Mucosa of stomach (tissue), 1 donor: Measurements from ENCODE around the gene PGPEP1.

Experiments
- H3K27me3 ChIP-seq: one replicate; pipeline ENCODE4 v1.7.0; 2013; ENCODE audit warnings: mild to moderate bottlenecking, low read length; ENCODE audit not compliant: control insufficient read depth, insufficient read depth
- H3K36me3 ChIP-seq: one replicate; pipeline ENCODE4 v1.7.0; 2013; ENCODE audit warnings: low read length; ENCODE audit not compliant: control insufficient read depth, insufficient read depth
- H3K4me1 ChIP-seq: one replicate; pipeline ENCODE4 v1.7.0; 2013; ENCODE audit warnings: mild to moderate bottlenecking, low read length; ENCODE audit not compliant: control insufficient read depth, insufficient read depth
- H3K4me3 ChIP-seq: one replicate; pipeline ENCODE4 v1.7.0; 2013; ENCODE audit warnings: low read length
- H3K9ac ChIP-seq: one replicate; pipeline ENCODE4 v1.7.0; 2013; ENCODE audit warnings: mild to moderate bottlenecking, low read length, moderate library complexity
- H3K9me3 ChIP-seq: one replicate; pipeline ENCODE4 v1.7.0; 2013; ENCODE audit warnings: mild to moderate bottlenecking, low read length, moderate library complexity; ENCODE audit not compliant: control insufficient read depth
- donor health status: Pancreatic carcinoma.

Gene PGPEP1

GRCh38 chr19:18300930-18301717, 39.3 kb upstream of the PGPEP1 start:
- H3K4me3 ChIP-seq, result no peak overlapping the region
- no peaks in the 10 kb centered on the region for H3K36me3 ChIP-seq
- no peaks in the 10 kb centered on the region for H3K27me3 ChIP-seq
- no peaks in the 10 kb centered on the region for H3K9me3 ChIP-seq
- H3K4me1 ChIP-seq, result peaks cover 49% of the 10 kb centered on the region
- H3K9ac ChIP-seq, result peak overlapping the region; percentile 6

- H3K9ac ChIP-seq, result peak overlapping the region; percentile 32
- peaks cover 49% of the 10 kb centered on the region for H3K4me1 ChIP-seq
- no peaks in the 10 kb centered on the region for H3K9me3 ChIP-seq
- H3K27me3 ChIP-seq, result no peaks in the 10 kb centered on the region
- H3K4me3 ChIP-seq, result no peak overlapping the region
- no peaks in the 10 kb centered on the region for H3K36me3 ChIP-seq
Observed at GRCh38 chr19:18301718-18302111, 38.7 kb upstream of the PGPEP1 start.

DNA sequence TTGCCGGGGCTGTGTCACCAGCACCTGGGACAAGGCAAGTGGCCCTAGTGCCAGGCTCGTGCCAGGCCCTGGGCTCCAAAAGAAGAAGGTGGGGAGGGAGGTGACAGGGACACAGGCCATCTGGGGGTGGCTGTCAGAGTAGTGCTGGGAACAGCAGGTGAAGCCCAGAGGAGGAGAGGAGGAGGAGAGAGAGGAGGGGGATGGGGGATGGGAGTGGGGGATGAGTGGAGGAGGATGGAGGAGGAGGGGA, 36.3 kb upstream of the PGPEP1 start:
- Histone ChIP-seq H3K27me3 (no peaks in the 10 kb centered on the region), H3K36me3 (peaks cover 2% of the 10 kb centered on the region), H3K9me3 (no peaks in the 10 kb centered on the region), H3K4me3 (no peak overlapping the region), H3K4me1 (peaks cover 45% of the 10 kb centered on the region), H3K9ac (peak overlapping the region; percentile 95)

DNA sequence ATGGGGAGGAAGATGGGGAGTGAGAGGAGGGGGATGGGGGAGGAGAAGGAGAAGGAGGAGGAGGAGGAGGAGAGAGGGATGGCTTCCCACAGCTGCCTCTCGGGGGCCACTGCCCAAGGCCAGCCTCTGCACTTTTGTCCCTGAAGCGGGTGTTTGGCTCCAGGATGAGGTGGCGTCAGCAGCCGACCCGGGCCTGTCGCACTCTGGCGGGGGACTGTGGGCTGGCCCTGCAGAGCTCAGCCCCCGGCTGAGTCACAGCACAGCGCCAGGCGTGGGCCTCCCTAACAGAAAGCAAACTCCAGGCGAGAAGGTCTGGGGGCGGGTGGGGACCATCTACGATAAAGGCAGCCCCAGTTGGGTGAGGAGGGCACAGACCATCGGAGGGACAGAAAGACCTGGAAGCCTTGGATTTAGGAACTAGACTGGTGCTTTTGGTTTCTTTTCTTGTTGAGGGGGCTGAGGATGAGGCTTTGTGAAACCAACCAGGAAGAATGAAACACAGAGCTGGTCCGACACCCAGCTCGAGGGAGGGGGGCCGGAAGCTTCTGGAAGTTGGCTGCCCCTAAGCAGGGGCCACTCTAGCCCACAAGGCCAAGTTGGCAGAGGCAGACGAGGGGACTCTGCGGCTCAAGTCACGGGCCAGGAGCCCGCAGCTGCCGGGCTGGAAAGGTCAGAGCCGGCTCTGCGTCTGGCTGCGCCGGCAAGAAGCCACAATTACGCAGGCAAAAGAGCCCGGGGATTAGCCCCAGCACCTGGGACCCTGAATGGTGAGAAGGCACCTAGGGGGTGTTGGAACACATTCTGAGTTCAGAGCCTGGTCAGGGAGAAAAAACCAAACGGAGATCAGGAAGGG, 35.7 kb upstream of the PGPEP1 start:
- H3K4me3 ChIP-seq, result peak overlapping the region; percentile 45

DNA sequence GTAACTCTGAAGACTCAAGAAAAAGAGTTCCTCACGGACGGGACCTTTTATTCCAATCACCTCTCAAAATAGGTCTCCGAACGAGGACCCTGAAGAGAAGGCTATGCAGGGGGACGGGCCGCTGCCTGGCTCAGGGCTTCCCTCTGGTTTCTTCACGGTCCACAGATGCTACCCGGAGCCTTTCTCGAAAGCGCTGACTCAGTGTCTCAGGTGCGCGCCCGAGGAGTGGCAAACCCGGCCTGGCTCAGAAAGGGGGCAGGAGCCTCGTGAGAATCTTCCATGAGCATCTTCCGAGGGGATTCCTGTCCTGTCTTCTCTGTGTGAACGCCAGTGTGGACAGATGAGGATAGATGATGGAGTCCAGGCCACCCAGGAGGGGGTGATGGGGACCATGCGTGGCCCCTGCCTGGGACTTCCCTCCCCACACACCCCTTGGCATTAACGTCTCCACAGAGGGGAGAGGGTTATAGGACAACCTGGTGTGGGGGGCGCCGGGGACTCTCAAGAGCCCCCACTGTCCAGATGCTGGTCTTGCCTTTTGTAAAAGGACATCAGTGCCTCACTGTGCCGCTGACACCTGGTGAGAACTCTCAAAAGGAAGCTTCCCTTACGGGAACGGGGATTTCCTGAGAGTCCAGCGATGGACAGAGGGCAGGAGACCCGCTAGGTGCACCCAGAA, 34.0 kb upstream of the PGPEP1 start:
- no peaks in the 10 kb centered on the region for H3K9me3 ChIP-seq
- H3K9ac ChIP-seq, result no peak overlapping the region
- no peak overlapping the region for H3K4me3 ChIP-seq
- H3K4me1 ChIP-seq, result peaks cover 47% of the 10 kb centered on the region
- H3K27me3 ChIP-seq, result no peaks in the 10 kb centered on the region
- peaks cover 5% of the 10 kb centered on the region for H3K36me3 ChIP-seq

More for the DNA sequence above, 35.7 kb upstream of the PGPEP1 start:
- peak overlapping the region; percentile 95 for H3K9ac ChIP-seq
- H3K9me3 ChIP-seq, result no peaks in the 10 kb centered on the region
- H3K4me1 ChIP-seq, result peaks cover 42% of the 10 kb centered on the region
- no peaks in the 10 kb centered on the region for H3K27me3 ChIP-seq
- H3K36me3 ChIP-seq, result peaks cover 5% of the 10 kb centered on the region

GRCh38 chr19:18306888-18307260, 33.5 kb upstream of the PGPEP1 start:
- peaks cover 47% of the 10 kb centered on the region for H3K4me1 ChIP-seq
- H3K36me3 ChIP-seq, result peaks cover 5% of the 10 kb centered on the region
- no peaks in the 10 kb centered on the region for H3K27me3 ChIP-seq
- no peak overlapping the region for H3K9ac ChIP-seq
- no peaks in the 10 kb centered on the region for H3K9me3 ChIP-seq
- no peak overlapping the region for H3K4me3 ChIP-seq

GRCh38 chr19:18307271-18307681, 33.1 kb upstream of the PGPEP1 start:
- H3K27me3 ChIP-seq, result no peaks in the 10 kb centered on the region
- no peak overlapping the region for H3K9ac ChIP-seq
- H3K4me3 ChIP-seq, result no peak overlapping the region
- H3K4me1 ChIP-seq, result peaks cover 50% of the 10 kb centered on the region
- no peaks in the 10 kb centered on the region for H3K9me3 ChIP-seq
- H3K36me3 ChIP-seq, result peaks cover 5% of the 10 kb centered on the region

DNA sequence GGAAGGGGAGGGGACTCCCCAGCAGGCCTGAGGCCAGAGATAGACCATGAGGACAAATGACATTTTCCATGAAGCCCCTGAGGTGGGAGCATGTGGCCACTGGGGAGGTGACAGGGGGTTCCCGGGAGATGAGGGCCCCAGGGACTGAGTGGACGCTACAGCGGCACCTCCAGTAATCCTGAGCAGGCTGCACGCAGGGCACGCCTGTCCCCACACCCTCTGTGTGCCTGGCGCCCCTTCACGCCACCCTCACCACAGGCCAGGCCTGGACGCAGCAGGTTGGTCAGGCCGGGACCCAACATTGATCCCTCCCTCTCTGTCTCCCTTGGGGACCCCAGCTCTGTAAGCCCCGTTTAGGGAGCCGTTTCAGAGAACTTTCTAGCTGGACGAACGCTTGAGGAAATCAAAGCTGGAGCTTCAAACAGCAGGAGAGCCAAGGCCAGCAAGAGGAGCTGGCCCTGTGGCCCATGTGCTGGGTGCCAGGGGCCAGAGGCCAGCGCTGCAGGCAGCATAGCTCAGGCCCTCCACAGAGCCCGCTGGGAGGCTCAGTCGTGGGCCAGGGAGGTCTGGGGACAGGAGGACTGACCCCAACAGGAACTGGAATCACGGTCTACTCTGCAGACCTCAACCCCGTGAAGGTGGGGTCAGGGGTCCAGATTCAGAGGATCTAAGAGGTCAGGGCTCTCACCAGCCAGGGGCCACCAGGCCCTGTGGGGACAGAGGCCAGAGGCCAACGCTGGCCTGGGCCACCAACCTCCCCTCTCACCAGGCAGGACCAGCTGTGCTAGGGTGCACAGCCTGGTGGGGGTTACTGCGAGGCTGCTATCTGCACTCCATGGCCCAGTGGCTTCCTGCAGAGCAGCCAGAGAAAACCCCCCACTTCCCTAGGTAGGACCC, 32.1 kb upstream of the PGPEP1 start:
- no peaks in the 10 kb centered on the region for H3K27me3 ChIP-seq
- H3K9ac ChIP-seq, result no peak overlapping the region
- H3K4me1 ChIP-seq, result peaks cover 52% of the 10 kb centered on the region
- H3K4me3 ChIP-seq, result no peak overlapping the region
- no peaks in the 10 kb centered on the region for H3K9me3 ChIP-seq
- H3K36me3 ChIP-seq, result peaks cover 5% of the 10 kb centered on the region

- no peaks in the 10 kb centered on the region for H3K27me3 ChIP-seq
- peaks cover 5% of the 10 kb centered on the region for H3K36me3 ChIP-seq
- no peak overlapping the region for H3K9ac ChIP-seq
- no peaks in the 10 kb centered on the region for H3K9me3 ChIP-seq
- H3K4me1 ChIP-seq, result peaks cover 46% of the 10 kb centered on the region
- no peak overlapping the region for H3K4me3 ChIP-seq
Observed at GRCh38 chr19:18308948-18309325, 31.5 kb upstream of the PGPEP1 start.

- peaks cover 40% of the 10 kb centered on the region for H3K4me1 ChIP-seq
- H3K9ac ChIP-seq, result no peak overlapping the region
- no peaks in the 10 kb centered on the region for H3K27me3 ChIP-seq
- no peaks in the 10 kb centered on the region for H3K9me3 ChIP-seq
- no peak overlapping the region for H3K4me3 ChIP-seq
- H3K36me3 ChIP-seq, result peaks cover 5% of the 10 kb centered on the region
Observed at GRCh38 chr19:18309525-18310064, 30.8 kb upstream of the PGPEP1 start.

- H3K4me3 ChIP-seq, result no peak overlapping the region
Observed at GRCh38 chr19:18310118-18310909, 30.1 kb upstream of the PGPEP1 start.

More at GRCh38 chr19:18310118-18310909, 30.1 kb upstream of the PGPEP1 start:
- no peak overlapping the region for H3K9ac ChIP-seq
- H3K9me3 ChIP-seq, result no peaks in the 10 kb centered on the region
- H3K36me3 ChIP-seq, result peaks cover 5% of the 10 kb centered on the region
- peaks cover 32% of the 10 kb centered on the region for H3K4me1 ChIP-seq
- H3K27me3 ChIP-seq, result no peaks in the 10 kb centered on the region
